Rectal smooth muscle tissue (tissue), 1 donor: ENCODE measurements around the gene PRKAA2.
"Not testable (repeated sequence)": the region's sequence is repeated elsewhere in the genome, so short reads cannot be mapped to it uniquely, and the experiment has no call there.

Source experiments
- H3K27ac ChIP-seq: one replicate; pipeline ENCODE4 v1.7.0; 2013; ENCODE audit warnings: low read depth, low read length, inconsistent platforms
- H3K27me3 ChIP-seq: one replicate; pipeline ENCODE4 v1.7.0; 2013; ENCODE audit warnings: low read length; ENCODE audit not compliant: control insufficient read depth, insufficient read depth
- H3K36me3 ChIP-seq: one replicate; pipeline ENCODE4 v1.7.0; 2013; ENCODE audit warnings: low read length; ENCODE audit not compliant: control insufficient read depth, insufficient read depth
- H3K4me1 ChIP-seq: one replicate; pipeline ENCODE4 v1.7.0; 2013; ENCODE audit warnings: low read length; ENCODE audit not compliant: control insufficient read depth, insufficient read depth
- H3K4me3 ChIP-seq: one replicate; pipeline ENCODE4 v1.7.0; 2013; ENCODE audit warnings: low read length
- H3K9ac ChIP-seq: one replicate; pipeline ENCODE4 v1.7.0; 2013; ENCODE audit warnings: low read length

Gene PRKAA2

DNA sequence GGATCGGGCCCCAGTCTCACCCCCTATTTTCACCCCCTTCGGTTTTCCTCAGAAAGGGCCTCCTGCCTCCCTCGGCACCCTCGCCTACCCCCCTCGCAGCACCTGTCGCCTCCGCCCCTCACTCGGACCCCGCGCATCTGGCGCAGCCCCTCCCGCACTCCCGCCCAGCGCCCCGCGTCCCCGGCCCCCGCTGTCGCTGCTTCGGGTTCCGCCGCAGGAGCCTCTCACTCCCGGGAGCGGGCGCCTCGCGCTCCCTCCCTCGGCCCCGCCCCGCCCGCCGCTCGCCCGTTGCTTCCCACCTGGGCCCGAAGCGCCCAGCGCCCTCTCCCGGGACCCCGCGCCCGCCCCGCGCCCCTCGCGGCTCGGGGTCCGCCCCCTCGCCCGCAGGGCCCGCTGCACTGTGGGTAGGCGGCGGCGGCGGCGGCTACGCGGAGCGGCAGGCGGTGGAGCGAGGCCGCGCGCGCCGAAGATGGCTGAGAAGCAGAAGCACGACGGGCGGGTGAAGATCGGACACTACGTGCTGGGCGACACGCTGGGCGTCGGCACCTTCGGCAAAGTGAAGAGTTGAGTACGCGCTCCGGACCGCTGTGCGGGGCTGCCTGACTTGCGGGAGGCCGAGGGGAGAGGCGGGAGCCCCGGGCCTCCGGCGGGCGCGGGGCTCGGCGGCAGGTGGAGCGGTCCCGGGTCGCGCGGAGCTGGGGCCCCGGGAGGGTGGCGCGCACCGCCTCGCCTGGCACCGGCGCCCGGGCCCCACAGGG lies at the start of gene PRKAA2:
TSS of gene PRKAA2 (plus strand) at position 396 of the 758 bp plus-strand sequence. CDS start at position 470, 74 bp downstream.
- Histone ChIP-seq H3K27me3 (no peaks in the 10 kb centered on the region), H3K27ac (peak within 1 kb of the TSS; percentile 77), H3K9ac (peak within 1 kb of the TSS; percentile 32), H3K36me3 (no peaks in the 10 kb centered on the region), H3K4me1 (peaks cover 5% of the 10 kb centered on the region), H3K4me3 (peak within 1 kb of the TSS; percentile 78)

DNA sequence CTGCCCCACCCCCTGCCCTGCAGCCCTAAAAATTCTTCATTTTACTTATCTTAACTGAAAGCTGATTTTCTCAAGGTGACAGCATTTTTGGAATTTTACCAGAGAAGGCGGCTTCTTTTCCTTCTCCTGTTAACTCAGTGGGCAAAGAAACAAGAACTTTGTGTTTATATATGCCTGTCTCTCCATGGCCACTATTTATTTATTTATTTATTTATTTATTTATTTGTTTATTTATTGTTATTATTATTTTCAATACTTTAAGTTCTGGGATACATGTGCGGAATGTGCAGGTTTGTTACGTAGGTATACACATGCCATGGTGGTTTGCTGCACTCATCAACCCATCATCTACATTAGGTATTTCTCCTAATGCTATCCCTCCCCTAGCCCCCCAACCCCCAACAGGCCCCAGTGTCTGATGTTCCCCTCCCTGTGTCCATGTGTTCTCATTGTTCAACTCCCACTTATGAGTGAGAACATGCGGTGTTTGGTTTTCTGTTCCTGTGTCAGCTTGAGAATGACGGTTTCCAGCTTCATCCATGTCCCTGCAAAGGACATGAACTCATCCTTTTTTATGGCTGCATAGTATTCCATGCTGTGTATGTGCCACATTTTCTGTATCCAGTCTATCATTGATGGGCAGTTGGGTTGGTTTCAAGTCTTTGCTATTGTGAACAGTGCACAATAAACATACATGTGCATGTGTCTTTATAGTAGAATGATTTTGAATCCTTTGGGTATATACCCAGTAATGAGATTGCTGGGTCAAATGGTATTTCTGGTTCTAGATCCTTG lies 49.5 kb upstream of the PRKAA2 start:
- H3K27ac ChIP-seq, H3K36me3 ChIP-seq, H3K4me3 ChIP-seq, H3K4me1 ChIP-seq, H3K27me3 ChIP-seq, H3K9ac ChIP-seq: not testable (repeated sequence)

DNA sequence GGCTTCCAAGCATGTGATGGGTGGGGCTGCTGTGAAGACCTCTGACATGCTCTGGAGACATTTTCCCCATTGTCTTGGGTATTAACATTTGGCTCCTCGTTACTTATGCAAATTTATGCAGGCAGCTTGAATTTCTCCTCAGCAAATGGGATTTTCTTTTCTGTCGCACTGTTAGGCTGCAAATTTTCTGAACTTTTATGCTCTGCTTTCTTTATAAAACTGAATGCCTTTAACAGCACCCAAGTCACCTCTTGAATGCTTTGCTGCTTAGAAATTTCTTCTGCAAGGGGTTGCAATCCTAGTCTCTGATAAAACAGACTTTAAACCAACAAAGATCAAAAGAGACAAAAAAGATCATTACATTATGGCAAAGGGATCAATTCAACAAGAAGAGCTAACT lies 35.0 kb upstream of the PRKAA2 start:
- not testable (repeated sequence) for H3K27me3 ChIP-seq, H3K4me3 ChIP-seq, H3K27ac ChIP-seq, H3K4me1 ChIP-seq, H3K9ac ChIP-seq, H3K36me3 ChIP-seq

DNA sequence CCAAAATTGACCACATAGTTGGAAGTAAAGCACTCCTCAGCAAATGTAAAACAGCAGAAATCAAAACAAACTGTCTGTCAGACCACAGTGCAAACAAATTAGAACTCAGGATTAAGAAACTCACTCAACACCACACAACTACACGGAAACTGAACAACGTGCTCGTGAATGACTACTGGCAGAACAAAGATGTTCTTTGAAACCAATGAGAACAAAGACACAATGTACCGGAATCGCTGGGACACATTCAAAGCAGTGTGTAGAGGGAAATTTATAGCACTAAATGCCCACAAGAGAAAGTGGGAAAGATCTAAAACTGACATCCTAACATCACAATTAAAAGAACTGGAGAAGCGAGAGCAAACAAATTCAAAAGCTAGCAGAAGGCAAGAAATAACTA lies 34.3 kb upstream of the PRKAA2 start:
- not testable (repeated sequence) for H3K4me3 ChIP-seq, H3K36me3 ChIP-seq, H3K27me3 ChIP-seq, H3K4me1 ChIP-seq, H3K9ac ChIP-seq, H3K27ac ChIP-seq

DNA sequence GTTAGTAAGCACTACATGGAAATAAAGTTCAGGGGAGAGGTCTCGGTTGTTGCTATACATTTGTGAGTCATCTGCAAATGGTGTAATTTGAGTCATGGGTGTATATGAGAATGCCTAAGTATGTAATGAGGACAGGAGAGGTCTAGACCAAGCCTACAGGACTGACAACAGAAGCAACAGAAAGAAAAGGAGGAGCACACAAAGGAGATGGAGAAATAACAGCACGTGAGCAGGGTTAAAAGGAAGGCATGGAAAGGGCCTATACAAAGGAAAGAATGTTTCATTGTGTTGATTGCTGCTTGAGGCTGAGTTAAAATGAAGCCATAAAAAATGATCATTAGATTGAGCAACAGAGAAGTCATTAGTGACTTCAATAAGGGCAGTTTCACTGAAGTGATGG lies 28.0 kb upstream of the PRKAA2 start:
- no peaks in the 10 kb centered on the region for H3K36me3 ChIP-seq
- no peak overlapping the region for H3K27ac ChIP-seq
- H3K9ac ChIP-seq, result no peak overlapping the region

DNA sequence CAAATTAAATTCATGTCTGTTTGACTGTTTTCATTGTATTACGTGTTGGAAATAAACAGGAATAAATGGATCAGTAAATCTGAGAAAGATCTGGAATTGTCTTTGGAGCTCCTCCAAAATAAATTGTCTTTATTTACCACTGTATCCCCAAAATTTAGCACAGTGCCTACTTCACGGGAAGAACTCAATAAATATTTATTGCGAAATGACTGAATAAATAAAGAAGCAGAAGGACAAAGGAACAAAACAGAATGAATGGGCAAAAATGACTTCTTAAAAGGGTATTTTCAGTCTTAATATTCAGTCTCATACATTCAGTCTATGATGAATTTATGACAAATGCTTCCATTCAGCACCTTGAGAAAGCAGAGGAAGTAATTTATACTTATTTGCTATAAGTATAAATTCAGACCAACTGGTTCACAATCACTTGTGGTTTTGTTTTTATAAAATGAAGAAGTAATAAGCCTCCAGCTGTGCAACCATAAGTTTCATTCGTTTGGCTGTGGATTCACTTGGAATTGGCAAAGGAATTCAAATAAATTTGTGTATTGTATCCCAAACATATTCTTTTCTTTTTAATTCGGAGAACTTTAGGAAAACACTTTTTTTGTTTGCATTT lies 19.2 kb upstream of the PRKAA2 start:
- Histone ChIP-seq H3K9ac (no peak overlapping the region), H3K4me3 (no peak overlapping the region), H3K27me3 (no peaks in the 10 kb centered on the region), H3K27ac (no peak overlapping the region), H3K4me1 (no peaks in the 10 kb centered on the region), H3K36me3 (no peaks in the 10 kb centered on the region)

More for the DNA sequence above, 28.0 kb upstream of the PRKAA2 start:
- Histone ChIP-seq H3K4me3 (no peak overlapping the region), H3K27me3 (no peaks in the 10 kb centered on the region), H3K4me1 (no peaks in the 10 kb centered on the region)

DNA sequence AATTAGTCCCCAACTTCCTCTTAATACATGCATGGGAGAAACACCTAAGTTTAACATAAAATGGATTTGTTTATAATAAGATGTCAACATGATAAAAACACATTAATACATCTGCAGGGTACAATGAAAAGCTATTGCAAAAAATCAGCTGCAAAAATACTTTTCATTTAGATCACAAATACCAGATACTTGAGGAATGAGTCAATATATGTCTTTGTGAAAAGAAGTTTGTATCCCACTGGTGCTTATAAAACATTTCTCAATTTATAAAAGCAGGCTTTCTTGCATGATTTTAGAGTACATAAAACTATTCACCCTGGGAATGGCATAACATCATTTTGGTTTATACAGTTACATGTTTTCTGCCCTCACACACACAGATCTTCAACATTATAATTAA lies 18.6 kb upstream of the PRKAA2 start:
- Histone ChIP-seq H3K36me3 (no peaks in the 10 kb centered on the region), H3K4me3 (no peak overlapping the region), H3K9ac (no peak overlapping the region), H3K27me3 (no peaks in the 10 kb centered on the region), H3K4me1 (no peaks in the 10 kb centered on the region), H3K27ac (no peak overlapping the region)

DNA sequence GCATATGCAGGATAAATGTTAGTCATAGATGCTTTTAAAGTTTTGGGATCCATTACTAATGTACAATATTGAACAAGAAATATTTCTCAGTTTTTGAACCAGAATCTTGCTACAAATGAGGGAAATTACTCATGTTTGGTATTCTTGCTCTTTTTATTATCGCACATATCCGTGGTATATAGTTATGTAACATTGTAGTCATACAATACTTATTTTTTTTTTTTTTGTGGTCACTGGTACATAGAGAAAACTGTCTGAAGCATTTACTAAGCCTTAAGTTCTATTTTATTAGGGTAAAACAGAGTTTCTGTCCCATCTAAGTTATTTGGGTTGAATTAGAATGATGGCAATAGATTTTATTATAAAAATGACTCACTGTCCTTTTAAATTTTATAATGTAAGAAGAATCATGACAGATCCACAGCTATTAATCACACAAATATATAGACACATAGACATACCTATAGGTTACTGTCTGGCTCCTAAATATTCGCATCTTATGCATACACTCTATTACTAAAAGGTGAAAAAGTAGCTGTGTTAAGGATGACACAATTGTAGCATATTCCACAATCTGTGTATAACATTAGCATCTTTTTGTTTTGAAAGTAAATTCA lies 18.0 kb upstream of the PRKAA2 start:
- Histone ChIP-seq H3K4me1 (no peaks in the 10 kb centered on the region), H3K4me3 (no peak overlapping the region), H3K36me3 (no peaks in the 10 kb centered on the region), H3K9ac (no peak overlapping the region), H3K27me3 (no peaks in the 10 kb centered on the region), H3K27ac (no peak overlapping the region)

DNA sequence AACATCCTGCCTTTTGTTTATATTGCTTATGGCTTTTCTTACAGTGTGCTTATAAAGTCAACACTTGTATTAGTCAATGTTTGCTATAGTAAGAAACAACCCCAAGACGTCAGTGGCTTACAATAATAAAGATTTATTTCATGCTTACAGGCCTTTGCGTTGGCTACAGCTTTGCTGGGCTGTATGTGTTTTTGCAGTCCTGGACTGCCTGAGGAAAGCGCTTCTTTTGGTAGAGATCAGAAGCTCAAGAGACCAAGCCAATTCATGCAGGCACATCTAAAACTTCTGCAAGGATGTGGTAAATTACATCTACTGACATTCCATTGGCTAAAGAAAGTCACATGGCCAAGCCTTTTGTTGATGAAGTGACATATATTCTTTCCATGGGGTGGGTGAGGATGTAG lies 17.5 kb upstream of the PRKAA2 start:
- Histone ChIP-seq H3K4me1 (no peaks in the 10 kb centered on the region), H3K27ac (no peak overlapping the region), H3K4me3 (no peak overlapping the region), H3K36me3 (no peaks in the 10 kb centered on the region), H3K9ac (no peak overlapping the region), H3K27me3 (no peaks in the 10 kb centered on the region)

DNA sequence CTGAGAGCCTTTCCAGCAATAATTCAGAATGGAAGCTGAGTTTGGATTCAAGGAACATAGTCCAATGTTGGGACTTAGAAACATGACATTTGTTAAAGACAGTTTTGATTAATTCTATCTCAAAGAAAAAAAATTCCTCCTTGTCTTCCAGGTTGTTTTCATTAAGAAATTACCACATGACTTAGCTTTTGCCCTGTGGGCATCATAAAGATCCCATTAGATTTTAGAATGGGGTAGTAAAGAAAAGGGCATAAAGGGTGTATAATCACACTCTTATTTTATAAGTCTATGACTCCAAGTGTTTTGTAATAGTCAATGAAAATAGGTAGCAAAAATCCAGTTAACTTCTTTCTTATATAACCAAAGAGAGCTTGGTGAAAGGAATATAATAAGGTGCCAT lies 14.3 kb upstream of the PRKAA2 start:
- no peak overlapping the region for H3K9ac ChIP-seq

DNA sequence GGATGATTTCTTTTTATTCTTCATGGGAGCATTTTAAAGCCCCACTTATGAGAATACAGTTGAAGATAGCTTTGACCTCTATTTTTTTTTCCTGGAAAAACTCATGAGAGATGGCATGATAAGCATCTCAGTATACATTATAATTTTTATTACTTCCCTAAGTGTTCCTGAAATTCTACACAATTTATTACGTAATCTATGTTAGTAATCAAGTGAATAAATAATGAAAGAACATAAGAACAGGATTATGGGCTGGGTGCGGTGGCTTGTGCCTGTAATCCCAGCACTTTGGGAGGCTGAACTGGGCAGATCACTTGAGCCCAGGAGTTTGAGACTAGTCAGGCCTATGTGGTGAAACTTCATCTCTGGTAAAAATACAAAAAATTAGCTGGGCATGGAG lies 13.2 kb upstream of the PRKAA2 start:
- Histone ChIP-seq H3K4me3 (no peak overlapping the region), H3K4me1 (no peaks in the 10 kb centered on the region), H3K9ac (no peak overlapping the region), H3K36me3 (no peaks in the 10 kb centered on the region), H3K27me3 (no peaks in the 10 kb centered on the region), H3K27ac (no peak overlapping the region)

More for the DNA sequence above, 14.3 kb upstream of the PRKAA2 start:
- H3K4me3 ChIP-seq, result no peak overlapping the region
- H3K4me1 ChIP-seq, result no peaks in the 10 kb centered on the region
- no peaks in the 10 kb centered on the region for H3K27me3 ChIP-seq
- H3K36me3 ChIP-seq, result no peaks in the 10 kb centered on the region
- H3K27ac ChIP-seq, result no peak overlapping the region

DNA sequence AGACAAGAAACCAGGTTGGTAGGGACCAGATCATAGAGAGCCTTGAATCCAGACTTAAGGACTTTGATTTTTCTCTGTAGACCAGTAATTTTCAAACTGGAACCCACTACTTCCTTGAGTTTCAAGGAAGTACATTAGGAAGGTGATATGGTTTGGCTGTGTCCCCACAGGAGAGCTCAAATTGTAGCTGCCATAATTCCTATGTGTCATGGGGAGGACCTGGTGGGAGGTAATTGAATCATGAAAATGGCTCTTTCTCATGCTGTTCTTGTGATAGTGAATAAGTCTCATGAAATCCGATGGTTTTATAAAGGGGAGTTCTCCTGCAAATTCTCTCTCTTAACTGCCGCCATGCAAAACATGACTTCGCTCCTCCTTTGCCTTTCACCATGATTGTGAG lies 10.1 kb upstream of the PRKAA2 start:
- no peaks in the 10 kb centered on the region for H3K4me1 ChIP-seq
- H3K27ac ChIP-seq, result no peak overlapping the region
- H3K36me3 ChIP-seq, result no peaks in the 10 kb centered on the region
- no peak overlapping the region for H3K9ac ChIP-seq
- H3K27me3 ChIP-seq, result no peaks in the 10 kb centered on the region
- no peak overlapping the region for H3K4me3 ChIP-seq
